ENCODE data around the gene PPME1. TPM values are rescaled to one million over a fixed set of nuclear protein-coding genes. Genes with fewer than 3 reads are reported as not detected.

The PPME1 gene
- total and polyA plus RNA-seq, 2 of the 4 experiments (the other 2 are of a cell fraction) = 42.3 to 89.5 TPM

GRCh38 chr11:74171630-74171968, 510 bp downstream of the PPME1 start:
- H3K18ac ChIP-seq (ENCODE audit: low read depth, low read length) = peak overlapping the region; percentile 26
- peak overlapping the region; percentile 77 for H3K23ac ChIP-seq (ENCODE audit: low read depth, low read length)
- peaks cover 24 to 55% of the 10 kb centered on the region in 2 experiments for H3K79me1 ChIP-seq (ENCODE audit: low read depth in 1 of 2, low read length in 2 of 2)
- no peaks in the 10 kb centered on the region; the same call in none of the 2 replicates for H4K20me1 ChIP-seq (ENCODE audit: insufficient read depth, low read length)
- ChIA-PET POLR2A (ENCODE audit: unreplicated experiment) (no interaction called here), CTCF (interaction anchor here (0.6 to 1.0 kb wide), 3 partner anchors 15 to 208 kb away, joined by 3 to 4 read pairs (median 4); no protein-coding TSS in a partner anchor)
- H3K9me1 ChIP-seq (ENCODE audit: insufficient read depth, low read length) = peaks cover 5% of the 10 kb centered on the region; the same call in 1 of the 2 replicates
- in situ Hi-C loops (cut with MboI; ENCODE audit: low sequenced_read_pairs) (no loop called here), dilution Hi-C loops (cut with HindIII; ENCODE audit: low sequenced_read_pairs, unreplicated experiment) (no loop called here), intact Hi-C loops (cut with micrococcal nuclease) (loop anchor here (1.0 to 5.0 kb wide), 2 partner anchors 34 to 207 kb away; no protein-coding TSS in a partner anchor)
- H3K14ac ChIP-seq (replicated peaks; ENCODE audit: low read depth, low read length) = peak overlapping the region; percentile 74
- 0% methylated on average over 3 of the region's 5 CpGs; no CpG with 5 or more reads in 1 of the 2 experiments for WGBS, 2 experiments (ENCODE audit: extremely low coverage in 2 of 2, insufficient read length in 1 of 2)
- BruUV-seq (replicated peaks) = no TSS peak
- H2AK9ac ChIP-seq (replicated peaks; ENCODE audit: low read depth, low read length, poor library complexity) = peak overlapping the region; percentile 74
- peak overlapping the region; percentile 87 for H3K27ac ChIP-seq (ENCODE audit: insufficient read depth, low read length)
- ATAC-seq (ENCODE audit: low read depth) = no peak
- H3K36me3 ChIP-seq (ENCODE audit: control insufficient read depth, insufficient read depth, low read length) = peaks cover 4% of the 10 kb centered on the region; the same call in 1 of the 2 replicates
- peak overlapping the region; percentile 70 for H3K4me3 ChIP-seq (ENCODE audit: insufficient read depth, low read depth, low read length)
- H4K91ac ChIP-seq (ENCODE audit: insufficient read depth, low read depth, low read length) = peak overlapping the region; percentile 83; the same call in 1 of the 2 replicates
- H4K8ac ChIP-seq (ENCODE audit: low read depth in 2 of 2, low read length in 2 of 2) = peak overlapping the region; percentile 24 to 71
- H2BK20ac ChIP-seq (ENCODE audit: low read depth, low read length) = no peak overlapping the region
- peak overlapping the region; percentile 98 for H2AFZ ChIP-seq (replicated peaks; ENCODE audit: low read length, poor library complexity)
- peak overlapping the region; percentile 21; the same call in 1 of the 2 replicates for H4K5ac ChIP-seq (ENCODE audit: low read depth, low read length)
- peak overlapping the region; percentile 76 for H3K4ac ChIP-seq (ENCODE audit: low read depth, low read length)
- peak overlapping the region; percentile 84 for H2BK5ac ChIP-seq (ENCODE audit: low read depth, low read length, poor library complexity, severe bottlenecking)
- peaks cover 7% of the 10 kb centered on the region for H3K4me1 ChIP-seq (ENCODE audit: control insufficient read depth, insufficient read depth, low read length)
- no peak for DNase-seq
- H3K4me2 ChIP-seq (ENCODE audit: low read depth, low read length) = peak overlapping the region; percentile 99
- TF ChIP-seq RAD21 (IDR thresholded peaks at IDR 0.05; ENCODE audit: low read length) = no peak
- TF ChIP-seq SMC3 (IDR thresholded peaks at IDR 0.05; ENCODE audit: low read depth, low read length) = no peak
- no peak for TF ChIP-seq NFE2L2 (IDR thresholded peaks at IDR 0.05; ENCODE audit: low read depth, low read length)
- TF ChIP-seq RCOR1 (IDR thresholded peaks at IDR 0.05; ENCODE audit: insufficient replicate concordance, low read length) = no peak
- TF ChIP-seq BHLHE40 (IDR thresholded peaks at IDR 0.05; ENCODE audit: low read depth, low read length) = no peak
- TF ChIP-seq ELK1 (IDR thresholded peaks at IDR 0.05; ENCODE audit: borderline replicate concordance, low read depth, low read length) = no peak
- TF ChIP-seq MAZ (IDR thresholded peaks at IDR 0.05; ENCODE audit: borderline replicate concordance, low read depth, low read length) = no peak
- TF ChIP-seq MAFK (IDR thresholded peaks at IDR 0.05; ENCODE audit: low read depth, low read length) = no peak
- no peak for TF ChIP-seq USF2 (IDR thresholded peaks at IDR 0.05; ENCODE audit: low read depth, low read length)
- no peaks in the 10 kb centered on the region for H3K27me3 ChIP-seq (ENCODE audit: control insufficient read depth, insufficient read depth, low read length)
- peak overlapping the region; percentile 71 for H3K56ac ChIP-seq (ENCODE audit: extremely low read depth, insufficient read depth, low read length)
- peak overlapping the region; percentile 4; the same call in 1 of the 2 replicates for H2BK120ac ChIP-seq (ENCODE audit: low read depth, low read length)
- peak overlapping the region; percentile 81 for H2AK5ac ChIP-seq (ENCODE audit: low read depth, low read length)
- no peaks in the 10 kb centered on the region for H3K9me3 ChIP-seq (ENCODE audit: control insufficient read depth, insufficient read depth, low read length)
- peak overlapping the region; percentile 84 for H3K9ac ChIP-seq (ENCODE audit: low read depth, low read length)
- 0 out of 3 replicates have a peak overlapping the region, but pooled peaks have one; percentile 16 for H2BK15ac ChIP-seq (ENCODE audit: low read depth, low read length)
